Measurements from ENCODE around the gene PUDP.

Gene PUDP

DNA sequence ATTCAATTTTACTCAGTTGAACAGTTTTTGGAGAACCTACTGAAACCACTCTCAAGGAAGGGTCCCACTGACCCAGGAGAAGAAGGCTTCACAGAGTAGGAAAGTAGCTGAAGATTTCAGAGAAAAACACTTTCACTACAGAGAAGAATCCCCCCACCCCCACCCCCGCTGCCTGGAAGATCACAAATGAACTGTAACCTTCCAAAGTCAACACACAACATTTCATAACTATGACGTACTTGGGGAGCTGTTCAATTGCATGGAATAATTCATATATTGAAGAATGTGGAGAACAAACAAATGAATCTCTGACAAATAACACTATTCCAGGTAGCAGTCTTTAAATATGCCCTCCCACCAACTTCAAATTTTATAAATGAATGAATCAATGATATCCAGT, 86.5 kb downstream of the PUDP start:
- DNase-seq, result no peak
- H3K4me3 ChIP-seq (ENCODE audit: low read depth, low read length), result no peak overlapping the region
- H3K27me3 ChIP-seq, result no peaks in the 10 kb centered on the region
- no peaks in the 10 kb centered on the region for H3K36me3 ChIP-seq
- no peaks in the 10 kb centered on the region for H3K9me3 ChIP-seq
- TF ChIP-seq, protein P1, sequence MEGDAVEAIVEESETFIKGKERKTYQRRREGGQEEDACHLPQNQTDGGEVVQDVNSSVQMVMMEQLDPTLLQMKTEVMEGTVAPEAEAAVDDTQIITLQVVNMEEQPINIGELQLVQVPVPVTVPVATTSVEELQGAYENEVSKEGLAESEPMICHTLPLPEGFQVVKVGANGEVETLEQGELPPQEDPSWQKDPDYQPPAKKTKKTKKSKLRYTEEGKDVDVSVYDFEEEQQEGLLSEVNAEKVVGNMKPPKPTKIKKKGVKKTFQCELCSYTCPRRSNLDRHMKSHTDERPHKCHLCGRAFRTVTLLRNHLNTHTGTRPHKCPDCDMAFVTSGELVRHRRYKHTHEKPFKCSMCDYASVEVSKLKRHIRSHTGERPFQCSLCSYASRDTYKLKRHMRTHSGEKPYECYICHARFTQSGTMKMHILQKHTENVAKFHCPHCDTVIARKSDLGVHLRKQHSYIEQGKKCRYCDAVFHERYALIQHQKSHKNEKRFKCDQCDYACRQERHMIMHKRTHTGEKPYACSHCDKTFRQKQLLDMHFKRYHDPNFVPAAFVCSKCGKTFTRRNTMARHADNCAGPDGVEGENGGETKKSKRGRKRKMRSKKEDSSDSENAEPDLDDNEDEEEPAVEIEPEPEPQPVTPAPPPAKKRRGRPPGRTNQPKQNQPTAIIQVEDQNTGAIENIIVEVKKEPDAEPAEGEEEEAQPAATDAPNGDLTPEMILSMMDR (IDR thresholded peaks at IDR 0.05; ENCODE audit: low read depth, low read length), result no peak
- no peaks in the 10 kb centered on the region for H3K4me1 ChIP-seq

- Histone ChIP-seq H3K36me3 (no peaks in the 10 kb centered on the region), H3K9me3 (no peaks in the 10 kb centered on the region), H3K27me3 (no peaks in the 10 kb centered on the region), H3K4me3 (ENCODE audit: low read depth, low read length) (no peak overlapping the region), H3K4me1 (no peaks in the 10 kb centered on the region)
- TF ChIP-seq, protein P1 (IDR thresholded peaks at IDR 0.05; ENCODE audit: low read depth, low read length), result no peak
- DNase-seq, result no peak
Observed at GRCh38 chrX:7060444-7060843, 87.5 kb downstream of the PUDP start.

DNA sequence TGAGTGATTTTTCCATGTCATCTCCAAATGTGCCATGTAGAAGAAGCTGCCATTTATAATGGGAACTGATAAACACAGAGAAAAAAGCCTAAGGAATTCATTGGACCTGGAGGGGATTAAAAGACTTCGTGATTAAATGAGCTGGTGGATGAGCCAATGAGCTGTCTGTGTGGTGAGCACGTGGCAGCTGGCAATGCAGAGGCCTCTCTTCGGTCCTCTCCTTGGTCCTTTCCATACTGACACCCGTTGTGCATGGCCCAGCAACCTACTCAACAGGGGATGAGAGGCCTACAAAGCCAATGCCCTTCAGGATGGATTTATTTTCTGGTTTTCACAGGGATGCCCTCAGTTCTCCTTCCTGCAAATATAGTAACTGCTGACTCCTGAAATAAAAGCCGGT, 88.1 kb downstream of the PUDP start:
- Histone ChIP-seq H3K36me3 (no peaks in the 10 kb centered on the region), H3K9me3 (no peaks in the 10 kb centered on the region), H3K4me1 (no peaks in the 10 kb centered on the region), H3K4me3 (ENCODE audit: low read depth, low read length) (no peak overlapping the region), H3K27me3 (no peaks in the 10 kb centered on the region)
- TF ChIP-seq, protein P1 (IDR thresholded peaks at IDR 0.05; ENCODE audit: low read depth, low read length), result no peak
- no peak for DNase-seq

GRCh38 chrX:7059214-7059838, 88.6 kb downstream of the PUDP start:
- H3K4me3 ChIP-seq (ENCODE audit: low read depth, low read length), result no peak overlapping the region
- no peaks in the 10 kb centered on the region for H3K4me1 ChIP-seq
- H3K9me3 ChIP-seq, result no peaks in the 10 kb centered on the region
- no peaks in the 10 kb centered on the region for H3K27me3 ChIP-seq
- TF ChIP-seq, protein P1 (IDR thresholded peaks at IDR 0.05; ENCODE audit: low read depth, low read length), result no peak
- no peak for DNase-seq
- no peaks in the 10 kb centered on the region for H3K36me3 ChIP-seq

DNA sequence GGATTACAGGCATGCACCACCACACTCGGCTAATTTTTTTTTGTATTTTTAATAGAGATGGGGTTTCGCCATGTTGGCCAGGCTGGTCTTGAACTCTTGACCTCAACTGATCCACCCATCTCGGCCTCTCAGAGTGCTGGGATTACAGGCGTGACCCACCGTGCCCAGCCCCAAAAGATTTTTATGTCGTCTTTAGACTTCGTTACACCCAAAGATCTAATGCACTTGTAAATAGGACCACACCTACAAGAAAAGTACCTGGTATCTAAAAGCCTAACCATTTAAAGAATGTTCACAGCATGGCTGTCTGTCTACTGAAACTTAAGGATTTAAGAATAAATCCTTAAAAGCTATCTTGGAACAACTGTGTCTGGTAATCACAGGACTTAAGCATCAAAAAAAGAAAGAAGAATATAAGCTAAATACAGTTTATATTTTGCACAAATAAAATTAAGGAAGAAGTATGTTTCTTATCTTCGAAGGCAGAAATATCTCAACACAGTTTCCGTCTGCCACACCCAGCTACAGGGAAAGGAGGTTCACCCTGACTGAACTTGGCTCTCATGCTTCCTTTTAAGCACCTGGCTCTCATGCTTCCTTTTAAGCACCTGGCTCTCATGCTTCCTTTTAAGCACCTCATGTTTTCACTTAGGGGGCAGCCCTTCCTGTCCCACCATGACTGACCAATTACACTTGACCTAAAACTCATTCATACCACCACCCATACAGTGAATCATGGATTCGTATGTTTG, 92.4 kb downstream of the PUDP start:
- Histone ChIP-seq H3K4me3 (ENCODE audit: low read depth, low read length) (no peak overlapping the region), H3K27me3 (no peaks in the 10 kb centered on the region), H3K9me3 (no peaks in the 10 kb centered on the region), H3K4me1 (no peaks in the 10 kb centered on the region), H3K36me3 (no peaks in the 10 kb centered on the region)
- TF ChIP-seq, protein P1 (IDR thresholded peaks at IDR 0.05; ENCODE audit: low read depth, low read length), result no peak
- DNase-seq, result no peak
